Measurements from ENCODE around the gene TCTN3. TPM values are rescaled to one million over a fixed set of nuclear protein-coding genes. Genes with fewer than 3 reads are reported as not detected.
A peak's percentile ranks its signal among the peaks of the same experiment; 100 is the strongest.
"Not testable (repeated sequence)": the region's sequence is repeated elsewhere in the genome, so short reads cannot be mapped to it uniquely, and the experiment has no call there.

Gene TCTN3
- total RNA-seq, 1 experiment from 2014 or later = 52.8 TPM

DNA sequence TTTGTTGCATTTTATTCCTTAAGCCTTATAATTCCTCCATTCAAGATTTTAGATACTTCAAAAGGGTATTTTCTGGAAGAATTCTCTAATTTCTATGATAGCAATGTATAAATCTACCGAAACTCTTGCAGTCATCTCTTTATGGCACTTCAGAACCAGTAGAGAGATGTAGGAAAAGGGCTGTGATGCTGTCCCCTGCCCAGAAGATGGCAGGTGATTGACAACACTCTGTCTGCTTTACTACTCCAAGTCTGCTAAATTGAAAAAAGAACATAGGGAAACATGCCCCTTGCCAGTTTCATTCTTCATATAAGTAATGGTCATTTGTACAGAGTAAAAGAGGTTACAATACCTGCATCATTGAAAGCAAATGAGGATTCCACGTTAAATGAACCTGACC lies 5.1 kb downstream of the TCTN3 start:
- DNase-seq (ENCODE audit: low read depth) = no peak

GRCh38 chr10:95683966-95684365 lies 9.8 kb downstream of the TCTN3 start:
- no peak for DNase-seq (ENCODE audit: low read depth)

DNA sequence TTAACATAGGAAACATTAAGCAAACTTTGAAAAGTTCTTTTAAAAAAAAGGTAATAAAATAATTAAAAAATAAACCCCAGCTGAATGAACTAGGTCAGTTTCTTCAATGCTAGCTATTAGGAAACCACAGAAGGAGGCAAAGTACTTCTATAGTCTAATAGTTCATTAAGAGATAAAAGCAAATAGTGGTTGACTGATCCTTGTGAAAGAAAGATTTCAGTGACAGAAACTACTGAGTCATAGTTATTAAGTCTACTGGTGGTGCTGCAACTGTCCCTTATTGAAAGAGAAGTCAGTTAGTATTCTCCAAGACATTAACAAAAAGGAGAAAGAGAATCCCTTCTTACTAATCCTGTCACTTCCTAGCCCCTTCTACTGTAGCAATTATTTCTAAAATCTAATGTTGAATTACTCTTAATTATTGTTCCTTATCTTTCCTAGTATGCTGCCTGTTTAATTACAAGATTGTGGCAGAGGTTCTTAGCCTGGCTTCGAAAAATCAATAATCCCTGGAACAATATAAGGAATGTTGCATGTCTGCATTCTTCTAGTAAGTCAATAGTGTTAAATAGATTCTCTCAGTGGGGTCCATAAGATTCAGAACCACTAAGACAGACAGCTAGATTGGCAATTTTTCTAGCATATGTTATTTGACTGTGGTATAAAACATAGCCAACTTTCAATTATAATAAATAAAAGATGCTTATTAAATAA lies 18.2 kb downstream of the TCTN3 start:
- DNase-seq (ENCODE audit: low read depth) = no peak

GRCh38 chr10:95674643-95675042 lies 19.1 kb downstream of the TCTN3 start:
- no peak for DNase-seq (ENCODE audit: low read depth)

DNA sequence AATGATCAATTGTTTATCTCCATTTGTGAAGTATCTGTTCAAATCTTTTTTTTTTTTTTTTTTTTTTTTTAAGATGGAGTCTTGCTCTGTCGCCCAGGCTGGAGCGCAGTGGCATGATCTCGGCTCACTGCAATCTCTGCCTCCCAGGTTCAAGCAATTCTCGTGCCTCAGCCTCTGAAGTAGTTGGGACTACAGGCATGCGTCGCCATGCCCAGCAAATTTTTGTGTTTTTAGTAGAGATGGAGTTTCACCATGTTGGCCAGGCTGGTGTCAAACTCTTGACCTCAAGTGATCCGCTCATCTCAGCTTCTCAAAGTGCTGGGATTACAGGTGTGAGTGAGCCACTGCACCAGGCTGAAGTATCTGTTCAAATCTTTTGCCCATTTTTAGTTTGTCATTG lies 21.1 kb downstream of the TCTN3 start:
- not testable (repeated sequence) for DNase-seq (ENCODE audit: low read depth)

DNA sequence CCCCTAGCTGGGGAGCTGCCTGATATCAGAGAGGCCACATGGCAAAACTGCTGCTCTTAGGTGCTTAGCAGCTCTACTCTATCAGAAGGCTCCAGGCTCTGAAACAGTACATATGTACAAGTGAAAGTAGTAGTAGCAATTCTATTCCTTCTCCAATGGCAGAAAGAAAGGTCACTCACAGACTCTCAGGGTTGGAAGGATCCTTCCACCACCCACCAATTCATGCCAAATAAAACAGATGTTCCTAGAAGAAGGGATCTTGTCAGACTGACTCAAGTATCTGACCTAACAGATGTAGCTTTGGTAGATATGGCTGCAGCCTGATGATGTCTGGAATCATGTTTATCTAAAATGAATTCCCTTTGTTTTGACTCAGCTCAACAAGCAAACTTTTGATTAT lies 29.2 kb downstream of the TCTN3 start:
- peak; percentile 7 for DNase-seq (ENCODE audit: low read depth)

GRCh38 chr10:95663496-95663895 lies 30.2 kb downstream of the TCTN3 start:
- DNase-seq (ENCODE audit: low read depth) = no peak

DNA sequence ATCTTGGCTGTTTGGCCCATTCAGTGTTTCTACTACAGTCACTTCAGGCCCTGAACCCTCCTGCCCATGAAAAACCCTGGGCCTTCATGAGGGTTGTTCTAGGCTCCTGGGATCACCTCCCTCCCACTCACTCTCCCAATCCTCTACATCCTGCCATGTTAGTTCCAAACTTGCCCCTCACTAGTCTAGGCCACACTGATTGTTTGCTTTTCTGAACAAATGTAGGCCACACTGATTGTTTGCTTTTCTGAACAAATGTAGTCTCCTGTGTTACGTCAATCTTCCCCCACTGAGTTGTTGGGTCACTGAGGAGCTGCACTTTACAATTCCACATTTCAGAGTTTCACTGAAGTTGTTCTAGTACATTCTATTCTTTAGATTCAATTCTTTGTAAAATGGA lies 31.9 kb downstream of the TCTN3 start:
- DNase-seq (ENCODE audit: low read depth) = no peak

DNA sequence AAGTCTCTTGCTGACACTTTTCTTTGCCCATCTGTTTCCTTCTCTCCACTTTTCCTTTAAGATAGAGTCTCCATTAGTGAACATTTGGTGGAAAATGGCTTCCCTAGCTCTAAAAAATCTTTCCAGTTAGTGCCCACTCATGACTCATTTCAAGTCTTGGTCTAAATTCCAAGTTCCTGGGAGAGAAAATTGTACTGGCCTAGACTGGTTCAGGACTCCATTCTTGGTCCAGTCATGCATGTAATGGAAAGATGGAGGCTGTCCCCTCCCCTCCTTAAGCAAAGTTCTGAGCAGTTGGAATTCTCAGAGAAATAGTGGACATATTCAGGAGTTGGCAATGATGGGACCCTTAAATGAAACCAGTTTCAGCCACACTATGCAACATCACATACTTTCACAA lies 33.4 kb downstream of the TCTN3 start:
- peak; percentile 67 for DNase-seq (ENCODE audit: low read depth)

GRCh38 chr10:95657250-95657649 lies 36.5 kb downstream of the TCTN3 start:
- no peak for DNase-seq (ENCODE audit: low read depth)

- peak; percentile 85 for DNase-seq (ENCODE audit: low read depth)
Measured at GRCh38 chr10:95656291-95657164, 37.2 kb downstream of the TCTN3 start, which contains the start of gene ALDH18A1. TSS of gene ALDH18A1 (minus strand) at chr10:95656711. CDS start at chr10:95653377, 3,334 bp downstream.

DNA sequence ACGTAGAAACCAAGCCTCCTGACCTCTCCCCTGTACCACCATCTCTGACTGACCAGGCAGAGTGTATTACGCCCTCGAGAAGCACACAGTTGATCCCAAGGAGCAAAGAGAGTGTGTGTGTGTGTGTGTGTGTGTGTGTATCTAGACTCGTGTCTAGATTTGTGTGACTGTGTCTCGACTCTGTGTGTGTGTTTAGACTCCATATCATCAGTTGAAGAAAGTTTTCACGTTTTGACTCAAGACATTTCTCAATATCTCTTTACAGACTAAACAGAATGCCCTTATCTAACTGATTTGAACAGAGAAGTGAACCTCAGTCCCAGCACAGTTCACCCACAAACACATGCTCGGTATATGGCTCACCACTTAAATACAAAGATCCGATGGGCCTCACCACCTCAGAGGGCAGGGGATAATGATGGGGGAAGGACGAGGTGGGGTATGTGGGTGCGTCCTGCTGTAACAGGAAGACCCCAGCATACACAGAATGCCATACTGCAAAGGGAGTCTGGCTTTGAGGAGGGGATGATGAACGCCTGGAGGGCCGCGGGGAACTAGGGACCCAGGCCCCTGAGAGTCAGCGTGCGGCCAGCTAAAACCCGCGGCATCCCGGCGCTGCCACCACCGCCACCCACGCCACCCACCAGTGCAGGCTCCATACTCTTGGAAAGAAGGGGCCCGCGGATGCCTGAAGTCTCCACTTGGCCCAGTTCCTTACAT lies 38.0 kb downstream of the TCTN3 start:
- peak; percentile 44 for DNase-seq (ENCODE audit: low read depth)

DNA sequence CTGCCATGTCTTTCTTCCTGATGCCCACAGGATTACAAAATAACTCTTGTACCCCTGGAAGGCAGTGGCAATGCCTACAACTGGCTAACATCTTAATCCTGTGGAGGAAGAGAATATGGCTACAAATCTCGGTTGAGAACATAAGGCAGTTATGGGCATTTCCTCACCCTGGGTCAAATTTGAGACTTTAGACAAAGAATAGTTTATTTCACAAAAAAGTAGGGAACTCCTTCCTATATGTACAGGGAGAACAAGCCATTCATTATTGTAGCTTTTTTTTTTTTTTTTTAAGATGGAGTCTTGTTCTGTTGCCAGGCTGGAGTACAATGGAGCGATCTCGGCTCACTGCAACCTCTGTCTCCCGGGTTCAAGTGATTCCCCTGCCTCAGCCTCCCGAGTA lies 39.8 kb downstream of the TCTN3 start:
- no peak for DNase-seq (ENCODE audit: low read depth)

DNA sequence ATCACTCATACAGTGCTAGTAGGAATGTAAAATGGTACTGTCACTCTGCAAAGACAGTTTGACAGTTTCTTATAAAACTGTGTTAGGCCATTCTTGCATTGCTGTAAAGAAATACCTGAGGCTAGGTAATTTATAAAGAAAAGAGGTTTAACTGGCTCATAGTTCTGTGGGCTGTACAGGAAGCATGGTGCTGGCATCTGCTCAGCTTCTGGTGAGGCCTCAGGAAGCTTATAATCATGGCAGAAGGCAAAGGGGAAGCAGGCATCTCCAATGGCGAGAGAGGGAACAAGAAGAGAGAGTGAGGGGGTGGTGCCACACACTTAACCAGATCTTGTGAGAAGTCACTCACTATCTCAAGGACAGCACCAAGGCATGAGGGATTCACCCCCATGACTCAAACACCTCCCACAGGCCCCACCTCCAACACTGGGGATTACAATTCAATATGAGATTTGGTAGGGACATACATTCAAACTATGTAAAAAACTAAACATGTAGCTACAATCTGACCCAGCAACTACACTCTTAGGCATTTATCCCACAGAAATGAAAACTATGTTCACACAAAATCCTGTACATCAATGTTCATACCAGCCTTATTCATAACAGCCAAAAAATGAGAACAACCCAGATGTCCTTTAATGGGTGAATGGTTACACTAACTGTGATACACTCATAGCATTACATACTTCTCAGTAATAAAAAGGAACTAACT lies 42.2 kb downstream of the TCTN3 start:
- no peak for DNase-seq (ENCODE audit: low read depth)

DNA sequence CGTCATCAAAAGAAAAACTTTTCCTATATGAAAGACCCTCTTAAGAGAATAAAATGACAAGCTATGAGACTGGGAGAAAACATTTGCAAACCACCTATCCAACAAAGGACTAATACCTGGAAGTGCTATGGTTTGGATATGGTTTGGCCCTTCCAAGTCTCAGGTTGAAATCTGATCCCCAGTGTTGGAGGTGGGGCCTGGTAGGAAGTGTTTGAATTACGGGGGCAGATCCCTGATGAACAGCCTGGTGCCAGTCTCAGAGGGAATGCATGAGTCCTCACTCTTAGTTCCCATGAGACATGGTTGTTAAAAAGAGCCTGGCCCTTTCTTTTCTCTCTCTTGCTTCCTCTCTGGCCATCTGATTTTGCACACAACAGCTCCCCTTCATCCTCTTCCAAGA lies 43.5 kb downstream of the TCTN3 start:
- no peak for DNase-seq (ENCODE audit: low read depth)

DNA sequence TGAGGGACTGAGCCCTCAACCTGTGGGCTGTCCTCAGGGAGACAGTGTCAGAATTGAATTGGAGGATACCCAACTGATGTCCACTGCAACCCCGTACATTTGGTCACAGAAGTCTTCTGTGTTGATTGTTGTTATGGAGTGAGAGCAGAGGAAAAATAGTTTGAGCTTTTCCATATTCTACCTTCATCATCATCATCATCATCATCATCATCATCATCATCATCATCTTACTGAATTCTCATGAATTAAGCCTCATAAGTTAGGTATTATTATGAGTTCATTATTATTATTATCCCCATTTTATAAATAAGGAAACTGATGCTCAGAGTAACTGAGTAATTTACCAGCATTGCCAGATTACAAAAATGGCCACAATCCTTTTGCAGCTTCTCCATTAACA lies 45.6 kb downstream of the TCTN3 start:
- no peak for DNase-seq (ENCODE audit: low read depth)

- no peak for DNase-seq (ENCODE audit: low read depth)
Measured at GRCh38 chr10:95646160-95646559, 47.6 kb downstream of the TCTN3 start.

DNA sequence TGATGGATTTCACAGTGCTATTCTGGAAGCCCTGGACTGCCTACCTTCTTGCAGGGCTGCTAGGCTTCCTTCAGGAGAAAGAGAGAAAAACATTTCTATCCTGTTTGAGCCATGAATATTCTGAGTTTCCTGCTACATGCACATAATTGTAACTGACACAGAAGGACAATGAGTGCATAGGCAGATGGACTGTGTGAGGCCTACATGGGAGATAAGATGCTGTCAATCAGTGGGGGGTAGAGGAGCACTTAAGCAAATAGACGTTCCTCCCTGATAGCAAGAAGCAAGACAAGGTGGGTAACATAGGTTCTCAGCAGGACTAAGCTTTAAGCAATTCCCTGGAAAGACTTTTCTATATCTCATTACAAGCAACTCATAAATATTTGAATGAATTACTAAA lies 48.8 kb downstream of the TCTN3 start:
- no peak for DNase-seq (ENCODE audit: low read depth)

- DNase-seq (ENCODE audit: low read depth) = no peak
Measured at GRCh38 chr10:95640891-95641315, 52.8 kb downstream of the TCTN3 start.

- DNase-seq (ENCODE audit: low read depth) = no peak
Measured at GRCh38 chr10:95637911-95638310, 55.8 kb downstream of the TCTN3 start.

GRCh38 chr10:95637140-95637539 lies 56.6 kb downstream of the TCTN3 start:
- no peak for DNase-seq (ENCODE audit: low read depth)
